ENCODE data around the gene GPRIN2.

GRCh38 chr10:46556515-46557318 is at the start of gene GPRIN2:
- TF ChIP-seq CTCF (conservative IDR thresholded peaks at IDR 0.05 in 1 of 2, IDR thresholded peaks at IDR 0.05 in 1 of 2; ENCODE audit: extremely low read depth in 1 of 2, insufficient read depth in 1 of 2, low read depth in 1 of 2, low read length in 2 of 2), result no peak
- TF ChIP-seq EZH2 (IDR thresholded peaks at IDR 0.05; ENCODE audit: borderline replicate concordance, low read length), result peak; percentile 25

All from mammary epithelial cell (primary cell).